Stimulated activated CD4-positive, alpha-beta T cell treated with anti-CD3 and anti-CD28 coated beads, Interleukin-1b, Interleukin-23, amount 100 ng/mL, for 4 hours (primary cell): ENCODE measurements around the gene SAXO2.
"Not testable (repeated sequence)": the region's sequence is repeated elsewhere in the genome, so short reads cannot be mapped to it uniquely, and the experiment has no call there.

Experiments
- DNase-seq, 2 donors: peaks; one replicate each; pipeline ENCODE4 v3.0.0-alpha.2; 2020; ENCODE audit warnings: low read depth in 2 of 2

SAXO2 gene

DNA sequence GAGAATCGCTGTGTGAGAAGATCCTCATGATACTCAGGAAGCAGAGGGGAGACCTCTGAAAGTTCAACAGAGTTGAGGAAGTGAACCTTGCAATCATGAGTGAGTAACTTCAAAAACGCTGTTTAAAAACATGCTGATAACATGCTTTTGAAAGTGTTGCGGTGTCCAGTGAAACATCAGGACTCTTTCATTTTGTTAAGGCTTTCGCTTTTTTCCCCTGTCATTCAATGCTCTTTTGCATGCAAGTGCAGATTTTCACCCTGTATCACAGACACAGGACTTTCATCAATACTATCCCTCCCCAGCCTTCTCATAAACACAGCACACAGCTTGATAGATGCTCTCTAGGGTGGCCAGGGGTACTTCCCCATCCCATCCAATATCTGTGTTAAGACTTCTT, 23.9 kb downstream of the SAXO2 start:
- not testable (repeated sequence) for DNase-seq

DNA sequence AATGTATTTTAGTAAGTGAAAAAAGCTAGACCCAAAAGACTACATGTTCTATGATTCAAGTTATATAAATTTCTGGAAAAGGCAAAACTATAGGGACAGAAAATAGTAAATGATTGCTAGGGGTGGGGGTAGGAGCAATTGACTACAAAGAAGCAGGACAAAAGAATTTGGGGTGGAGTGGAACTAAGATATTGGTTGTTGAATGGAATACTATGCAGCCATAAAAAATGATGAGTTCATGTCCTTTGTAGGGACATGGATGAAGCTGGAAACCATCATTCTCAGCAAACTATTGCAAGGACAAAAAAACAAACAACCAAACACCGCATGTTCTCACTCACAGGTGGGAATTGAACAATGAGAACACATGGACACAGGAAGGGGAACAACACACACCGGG, 25.6 kb downstream of the SAXO2 start:
- DNase-seq = not testable (repeated sequence)

DNA sequence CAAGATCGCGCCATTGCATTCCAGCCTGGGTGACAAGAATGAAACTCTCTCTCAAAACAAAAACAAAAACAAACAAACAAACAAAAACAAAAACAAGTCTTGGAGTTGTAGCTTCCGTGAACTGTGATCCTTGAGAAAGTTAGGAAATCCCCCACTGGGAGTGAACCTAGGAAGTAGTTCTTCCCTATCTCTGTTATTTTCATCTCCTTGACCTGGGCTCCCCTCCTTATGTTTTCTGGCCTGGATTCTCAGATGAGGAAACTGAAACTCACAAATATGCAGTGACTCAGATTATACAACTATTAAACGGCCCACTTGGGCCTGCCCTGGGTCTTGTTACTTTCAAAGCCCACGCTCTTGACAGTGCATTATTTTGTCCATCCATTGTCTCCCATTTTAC, 29.7 kb downstream of the SAXO2 start:
- no peak for DNase-seq

DNA sequence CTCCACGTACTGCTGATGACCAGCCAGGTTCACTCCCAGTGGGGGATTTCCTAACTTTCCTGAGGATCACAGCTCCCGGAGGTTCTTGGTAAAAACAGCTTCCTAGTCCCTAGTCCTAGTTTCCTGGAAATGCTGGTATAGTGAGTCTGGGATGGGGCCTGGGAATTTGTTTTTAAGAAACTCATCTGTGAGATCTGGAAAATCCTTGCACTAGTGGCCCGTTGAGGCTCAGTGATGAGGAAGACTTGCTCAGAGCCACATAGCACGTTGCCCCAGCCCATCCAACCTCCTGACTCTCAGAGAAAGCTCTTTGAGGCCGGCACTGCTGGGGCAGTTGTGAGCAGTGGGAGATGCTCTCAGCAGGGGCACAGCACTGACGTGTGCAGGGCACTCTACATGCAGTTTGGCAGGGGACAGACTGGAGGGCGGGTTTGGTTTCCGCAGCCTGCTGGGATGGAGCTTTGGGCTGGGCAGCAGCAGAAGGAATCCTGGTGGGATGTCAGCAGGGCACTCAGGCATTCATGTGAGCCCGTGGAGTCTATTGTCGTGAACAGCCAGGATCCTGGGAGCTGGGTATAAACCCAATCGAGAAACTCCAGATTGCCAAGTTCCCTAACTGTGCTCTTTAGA, 31.6 kb downstream of the SAXO2 start:
- no peak for DNase-seq

DNA sequence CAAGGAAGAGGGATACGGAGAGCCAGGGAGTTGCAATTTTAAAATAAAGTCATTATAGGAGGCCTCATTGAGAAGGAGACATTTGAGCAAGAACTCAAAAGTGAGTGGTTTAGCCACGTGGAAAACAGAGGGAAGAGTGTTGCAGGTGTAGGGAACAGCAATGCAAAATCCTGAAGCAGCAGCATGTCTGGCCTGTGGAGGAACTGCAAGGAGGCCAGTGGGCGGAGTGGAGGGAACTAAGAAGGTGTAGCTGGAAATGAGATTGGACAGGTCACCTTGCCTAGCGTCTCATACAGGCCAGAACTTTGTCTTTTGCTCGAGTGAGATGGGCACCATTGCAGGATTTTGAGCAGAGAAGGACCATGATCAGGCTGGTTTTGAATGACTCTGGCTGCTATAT, 34.9 kb downstream of the SAXO2 start:
- DNase-seq = no peak

DNA sequence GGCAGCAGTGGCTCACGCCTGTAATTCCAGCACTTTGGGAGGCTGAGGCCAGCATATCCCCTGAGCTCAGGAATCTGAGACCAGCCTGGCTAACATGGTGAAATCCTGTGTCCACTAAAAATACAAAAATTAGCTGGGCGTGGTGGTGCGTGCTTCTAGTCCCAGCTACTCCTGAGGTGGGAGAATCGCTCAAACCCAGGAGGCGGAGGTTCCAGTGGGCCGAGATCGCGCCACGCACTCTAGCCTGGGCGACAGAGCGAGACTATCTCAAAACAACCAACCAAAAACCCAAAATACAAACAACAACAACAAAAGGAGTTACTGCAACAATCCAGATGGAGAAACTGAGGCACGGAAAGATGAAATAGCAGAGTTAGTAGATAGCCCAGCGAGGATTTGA, 35.4 kb downstream of the SAXO2 start:
- DNase-seq = no peak

DNA sequence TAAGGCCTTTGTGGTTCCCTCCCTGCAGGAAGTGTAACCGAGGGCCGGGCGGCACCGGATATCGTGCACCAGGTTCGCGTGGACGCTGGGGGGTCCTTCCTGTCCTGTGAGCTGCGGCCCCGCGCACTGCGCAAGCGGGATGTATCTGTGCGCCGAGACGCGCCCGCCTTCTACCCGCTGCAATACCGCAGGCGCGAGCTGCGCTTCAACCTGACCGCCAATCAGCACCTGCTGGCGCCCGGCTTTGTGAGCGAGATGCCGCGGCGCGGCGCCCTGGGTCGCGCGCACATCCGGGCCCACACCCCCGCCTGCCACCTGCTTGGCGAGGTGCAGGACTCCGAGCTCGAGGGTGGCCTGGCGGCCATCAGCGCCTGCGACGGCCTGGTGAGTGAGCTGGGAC, 35.9 kb downstream of the SAXO2 start:
- DNase-seq = peak; percentile 12 to 29

DNA sequence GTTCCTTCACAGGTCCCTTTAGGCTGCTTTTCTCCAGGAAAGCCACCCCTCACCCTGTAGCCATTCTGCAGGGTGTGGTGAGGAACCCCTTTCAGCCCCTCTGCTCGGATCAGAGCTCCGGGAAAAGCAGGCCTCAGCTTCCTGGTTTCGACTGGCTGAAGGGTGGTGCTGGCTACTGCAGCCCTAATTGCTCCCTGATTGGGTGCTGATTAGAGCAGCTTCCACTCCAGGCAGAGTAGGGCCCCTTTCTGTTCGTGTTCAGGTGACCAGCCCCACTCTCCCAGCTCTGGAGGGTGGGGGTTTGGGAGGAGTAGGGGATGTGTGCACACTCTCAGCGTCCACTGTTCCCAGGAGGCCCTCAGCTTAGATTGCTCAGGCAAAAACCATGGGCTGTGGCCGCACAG, 36.9 kb downstream of the SAXO2 start:
- DNase-seq = not testable (repeated sequence)

DNA sequence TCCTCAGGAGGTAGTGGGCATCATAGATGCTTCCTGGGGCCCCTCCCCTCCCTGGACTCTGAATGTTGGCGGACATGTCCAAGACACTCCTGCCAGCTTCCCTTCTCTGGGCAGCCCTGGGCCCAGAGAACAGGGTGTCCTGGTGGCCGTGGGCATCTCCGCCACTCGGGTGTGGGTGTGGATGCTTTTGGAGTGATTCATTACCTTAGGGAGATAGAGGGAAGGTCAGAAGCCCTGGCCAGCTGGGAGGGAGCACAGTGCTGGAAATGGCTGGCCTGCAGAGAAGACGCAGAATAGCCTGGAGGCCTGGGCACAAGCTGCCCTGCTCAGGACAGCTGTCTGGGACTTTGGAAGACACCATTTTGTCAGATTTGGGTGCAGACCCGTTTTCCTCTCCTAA, 37.7 kb downstream of the SAXO2 start:
- DNase-seq = not testable (repeated sequence)

DNA sequence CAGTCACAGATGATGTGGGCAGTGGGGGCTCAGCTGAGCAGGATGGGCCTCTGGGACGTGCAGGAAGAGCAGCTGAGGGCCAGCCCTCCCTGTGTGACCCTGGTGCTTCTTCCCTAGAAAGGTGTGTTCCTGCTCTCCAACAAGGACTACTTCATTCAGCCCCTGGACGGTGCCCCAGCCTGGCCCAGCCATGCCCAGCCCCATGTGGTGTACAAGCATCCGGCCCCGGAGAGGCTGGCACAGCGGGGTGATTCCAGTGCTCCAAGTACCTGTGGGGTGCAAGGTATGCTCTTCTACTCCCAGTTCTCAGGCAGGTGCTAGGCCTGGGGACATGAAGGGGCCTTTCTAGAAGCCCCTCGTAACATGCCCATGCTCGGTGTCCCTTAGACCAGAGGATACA, 38.3 kb downstream of the SAXO2 start:
- DNase-seq = no peak

DNA sequence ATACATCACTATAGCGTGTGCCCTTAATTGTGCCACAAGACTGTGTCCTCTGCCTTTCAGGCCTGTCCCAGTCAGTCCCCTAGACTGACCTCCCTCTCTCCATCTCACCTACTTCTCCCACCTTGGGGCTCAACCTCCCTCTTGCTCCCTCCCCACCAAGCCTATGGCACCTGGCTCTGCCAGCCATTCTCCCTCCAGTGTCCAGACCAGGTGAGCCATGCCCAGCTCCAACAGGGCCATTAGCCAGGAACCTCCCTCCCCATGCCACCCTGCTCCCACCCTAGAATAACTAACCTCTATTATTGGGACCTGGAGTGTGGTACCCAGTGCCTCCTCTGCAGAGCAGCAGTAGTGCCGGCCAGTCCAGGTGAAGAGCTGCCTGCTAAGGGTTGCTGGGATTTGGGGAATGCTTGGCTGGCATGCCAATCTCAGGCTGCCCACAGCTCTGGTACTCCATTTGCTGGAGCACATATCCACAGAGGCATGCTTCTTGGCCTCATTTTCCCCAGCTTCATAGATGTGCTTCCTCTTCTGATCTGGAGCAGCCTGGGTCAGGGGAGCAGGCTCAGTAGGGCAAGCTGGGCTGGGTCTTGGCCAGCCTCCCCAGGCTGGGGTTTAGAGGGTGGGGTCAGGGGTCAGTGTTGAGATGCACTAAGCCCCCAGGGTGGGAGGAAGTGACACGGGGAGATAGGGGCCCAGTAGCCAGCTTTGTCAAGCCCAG, 38.8 kb downstream of the SAXO2 start:
- DNase-seq = no peak

DNA sequence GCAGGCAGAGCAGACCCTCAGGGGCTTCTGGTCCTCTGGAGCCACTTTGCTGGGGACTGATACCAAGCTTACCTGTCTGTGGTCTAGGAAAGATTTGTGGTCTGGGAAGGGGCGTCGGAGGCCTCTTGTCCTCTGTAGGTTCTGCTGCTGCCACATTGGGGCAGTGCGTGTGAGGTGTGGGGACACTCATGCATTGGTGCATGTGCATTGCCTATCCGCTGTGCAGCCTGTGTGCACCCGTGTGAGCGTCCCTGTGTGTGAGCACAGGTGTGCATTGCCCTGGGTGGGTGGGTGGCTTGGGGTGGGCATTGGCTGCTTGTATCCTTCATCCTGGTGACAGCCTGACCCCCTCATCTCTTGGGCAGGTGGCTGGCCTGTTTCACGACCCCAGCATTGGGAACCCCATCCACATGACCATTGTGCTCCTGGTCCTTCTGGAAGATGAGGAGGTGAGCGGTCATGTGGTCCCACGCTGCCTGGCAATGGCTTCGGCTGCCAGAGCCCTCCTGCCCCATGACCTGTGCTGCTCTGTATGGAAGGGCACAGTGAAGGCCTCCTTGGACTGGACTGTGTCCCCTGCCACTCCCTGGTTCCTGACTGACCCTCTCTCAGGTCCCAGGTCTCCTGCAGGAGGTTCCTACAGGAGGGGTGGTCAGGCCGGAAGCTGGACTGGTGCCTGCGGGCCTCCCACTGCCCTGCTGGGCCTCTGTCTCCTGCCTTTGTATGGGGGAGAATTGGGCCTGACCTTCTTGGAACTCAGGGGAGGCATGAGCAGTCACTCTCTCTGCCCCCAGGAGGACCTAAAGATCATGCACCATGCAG, 41.5 kb downstream of the SAXO2 start:
- DNase-seq = no peak

DNA sequence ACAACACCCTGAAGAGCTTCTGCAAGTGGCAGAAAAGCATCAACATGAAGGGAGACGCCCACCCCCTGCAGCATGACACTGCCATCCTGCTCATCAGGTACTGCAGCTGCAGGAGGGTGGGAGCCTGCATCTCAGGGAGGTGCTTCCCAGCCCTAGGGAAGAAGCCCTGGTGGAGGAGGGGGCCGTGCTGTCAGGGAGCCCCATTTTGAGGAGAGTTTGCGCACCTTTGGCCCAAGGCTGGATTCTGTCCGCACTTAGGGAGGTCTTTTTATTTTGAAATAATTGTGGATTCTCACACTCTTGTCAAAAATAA, 42.1 kb downstream of the SAXO2 start:
- DNase-seq = no peak

DNA sequence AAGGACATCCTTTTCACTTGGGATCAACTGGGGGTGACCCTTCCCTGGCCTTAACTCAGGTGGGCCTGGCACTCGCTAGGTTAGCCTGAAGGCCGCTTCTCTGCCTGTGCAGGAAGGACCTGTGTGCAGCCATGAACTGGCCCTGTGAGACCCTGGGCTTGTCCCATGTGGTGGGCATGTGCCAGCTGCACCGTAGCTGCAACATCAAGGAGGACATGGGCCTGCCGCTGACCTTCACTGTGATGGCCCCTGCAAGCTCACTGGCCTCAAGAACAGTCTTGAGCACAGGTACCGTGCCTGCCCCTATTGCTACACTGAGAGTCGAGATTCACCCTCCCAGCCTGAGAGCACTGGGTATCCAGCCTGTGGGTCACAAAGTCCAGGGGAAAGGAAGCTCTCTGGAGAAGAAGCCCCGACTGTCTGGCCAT, 43.0 kb downstream of the SAXO2 start:
- no peak for DNase-seq

DNA sequence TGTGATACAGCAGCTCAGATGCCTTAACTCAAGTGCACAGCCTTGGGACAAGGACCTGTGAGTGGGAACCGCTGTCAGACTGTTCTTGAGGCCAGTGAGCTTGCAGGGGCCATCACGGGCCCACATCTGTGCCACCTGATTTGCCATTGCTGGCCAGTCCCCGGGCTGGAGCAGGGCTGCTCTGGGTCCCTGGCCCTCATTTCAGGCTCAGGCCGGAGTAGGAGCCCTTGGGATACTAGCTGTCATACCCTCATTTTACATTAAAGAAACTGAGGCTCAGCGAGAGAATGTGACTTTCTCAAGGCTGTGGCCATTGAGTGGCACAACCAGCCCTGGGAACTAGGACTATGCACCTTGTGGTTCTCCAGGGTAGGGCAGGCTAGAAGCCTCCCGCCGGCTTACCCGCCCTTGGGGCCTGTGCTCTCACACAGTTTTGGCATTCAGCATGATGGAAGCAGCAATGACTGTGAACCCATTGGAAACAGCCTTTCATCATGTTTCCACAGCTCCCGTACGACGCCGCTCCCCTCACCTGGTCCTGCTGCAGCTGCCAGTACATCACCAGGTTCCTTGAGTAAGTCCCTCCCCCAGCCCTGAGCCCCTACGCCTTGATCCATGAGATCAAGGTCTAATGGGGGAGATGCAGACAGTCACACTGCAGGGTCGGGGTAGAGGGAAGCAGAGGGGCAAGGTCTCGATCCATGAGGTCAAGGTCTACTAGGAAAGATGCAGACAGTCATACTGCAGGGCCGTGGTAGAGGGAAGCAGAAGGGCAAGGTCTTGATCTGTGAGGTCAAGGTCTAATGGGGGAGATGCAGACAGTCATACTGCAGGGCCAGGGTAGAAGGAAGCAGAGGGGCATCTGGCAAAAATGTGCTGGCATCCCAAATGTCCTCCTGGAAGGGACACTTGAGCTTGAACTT, 44.4 kb downstream of the SAXO2 start:
- no peak for DNase-seq

DNA sequence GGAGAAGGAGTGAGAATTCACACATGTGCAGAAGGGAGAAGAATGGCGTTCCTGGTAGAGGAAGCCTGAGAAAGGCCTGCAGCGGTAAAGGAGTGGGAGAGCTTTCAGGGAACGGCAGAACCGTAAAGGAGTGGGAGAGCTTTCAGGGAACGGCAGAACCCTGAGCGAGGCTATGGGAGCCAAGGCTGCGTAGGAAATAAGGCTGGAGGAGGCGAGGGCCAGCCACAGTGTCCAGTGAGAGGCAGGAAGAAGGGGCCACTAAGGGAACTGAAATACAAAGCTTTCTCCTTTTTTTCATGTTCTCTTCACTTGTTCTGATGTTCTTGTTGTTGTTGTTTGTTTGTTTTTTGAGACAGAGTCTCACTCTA, 45.1 kb downstream of the SAXO2 start:
- no peak for DNase-seq

DNA sequence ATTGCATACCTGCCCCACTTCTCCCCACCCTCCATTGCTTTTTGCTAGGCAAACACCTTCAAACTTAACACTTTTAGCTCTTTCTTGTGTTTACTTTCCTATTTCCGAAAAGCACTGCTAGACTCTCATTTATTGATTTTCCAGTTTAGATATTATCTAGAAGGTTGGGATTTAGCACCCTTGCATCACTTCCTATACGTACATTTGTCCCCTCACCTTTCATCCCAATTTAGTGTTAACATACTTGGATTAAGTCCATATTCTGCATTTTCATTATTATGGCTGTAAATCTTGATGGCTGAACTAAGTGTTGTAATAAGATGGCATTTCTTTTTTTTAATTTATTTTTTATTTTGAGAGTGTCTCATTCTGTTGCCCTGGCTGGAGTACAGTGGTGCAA, 47.2 kb downstream of the SAXO2 start:
- DNase-seq = no peak

DNA sequence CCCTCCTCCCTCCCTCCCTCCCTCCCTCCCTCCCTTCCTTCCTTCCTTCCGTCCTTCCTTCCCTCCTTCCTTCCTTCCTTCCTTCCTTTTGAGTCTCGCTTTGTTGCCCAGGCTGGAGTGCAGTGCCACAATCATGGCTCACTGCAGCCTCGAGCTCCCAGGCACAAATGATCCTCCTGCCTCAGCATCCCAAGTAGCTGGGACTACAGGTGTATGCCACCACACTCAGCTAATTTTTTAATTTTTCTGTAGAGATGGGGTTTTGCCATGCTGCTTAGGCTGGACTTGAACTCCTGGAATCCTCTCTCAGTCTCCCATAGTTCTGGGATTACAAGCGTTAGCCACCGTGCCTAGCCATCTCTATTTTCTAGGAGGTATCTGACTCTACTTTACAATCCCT, 48.7 kb downstream of the SAXO2 start:
- not testable (repeated sequence) for DNase-seq

DNA sequence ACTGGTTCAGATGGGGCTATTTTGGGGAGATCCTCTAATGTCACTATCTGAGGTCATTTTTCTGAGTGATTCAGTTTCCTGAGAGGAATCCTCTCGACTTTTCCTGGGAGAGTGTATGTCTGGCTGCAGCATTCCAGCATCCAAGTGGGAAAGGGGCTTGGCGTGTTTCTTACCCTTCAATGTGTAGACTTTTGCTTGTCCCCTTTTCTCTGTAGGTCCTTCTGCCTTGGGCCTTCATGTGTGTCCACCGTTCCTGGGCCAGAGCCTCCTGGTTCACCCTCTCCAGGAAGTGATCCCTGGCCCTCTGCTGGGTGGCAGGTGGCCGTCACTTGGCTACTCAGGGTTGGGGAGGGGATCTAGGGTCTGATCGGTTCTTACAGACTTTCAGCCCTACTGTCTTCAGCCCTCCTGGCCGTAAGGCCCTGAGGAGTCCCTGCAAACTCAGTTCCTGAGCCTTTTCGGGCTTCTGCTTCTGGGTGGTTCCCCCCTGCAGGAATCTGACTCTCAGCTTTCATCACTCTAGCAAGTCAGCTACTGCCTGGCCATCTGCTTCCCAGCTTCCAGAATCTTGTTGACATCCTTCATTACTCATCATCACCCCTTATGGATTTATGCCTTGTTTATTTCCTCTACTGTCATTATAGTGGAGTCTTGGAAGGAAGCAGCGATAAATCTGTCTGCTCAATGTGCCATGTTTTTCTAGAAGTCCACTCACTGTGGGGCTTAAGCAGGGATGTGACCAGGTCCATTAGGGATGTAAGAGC, 50.1 kb downstream of the SAXO2 start:
- no peak for DNase-seq

DNA sequence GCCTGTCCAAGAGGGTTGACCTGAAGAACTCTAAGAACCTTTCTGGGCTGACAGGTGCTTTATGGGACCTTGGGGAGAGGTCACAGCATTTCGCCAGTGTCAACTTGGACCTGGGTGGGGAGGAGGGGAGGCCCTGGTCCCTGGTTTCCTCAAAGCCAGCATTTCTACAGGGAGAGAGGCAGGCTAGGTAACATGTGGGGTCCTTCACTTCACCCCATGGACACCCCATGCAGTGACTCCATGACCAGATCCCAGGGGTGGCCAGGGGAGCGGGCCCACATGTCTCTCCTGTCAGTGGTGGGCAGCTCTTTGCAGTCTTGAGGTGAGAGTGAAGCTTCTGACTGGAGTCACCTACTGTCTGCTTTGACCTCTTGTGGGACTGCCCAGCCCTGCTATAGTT, 50.8 kb downstream of the SAXO2 start:
- no peak for DNase-seq
